Colonic mucosa (tissue), 4 donors: ENCODE data around the gene EP400. TPM values are rescaled to one million over a fixed set of nuclear protein-coding genes. Genes with fewer than 3 reads are reported as not detected.
"Not testable (repeated sequence)": the region's sequence is repeated elsewhere in the genome, so short reads cannot be mapped to it uniquely, and the experiment has no call there.

Experiments used
- DNase-seq: peaks from one replicate; pipeline ENCODE4 v3.0.0-alpha.2; 2020
- H3K27ac ChIP-seq: fragments of 200-600 bp; one replicate; pipeline ENCODE4 v1.8.0; 2021
- H3K27me3 ChIP-seq: fragments of 200-600 bp; one replicate; pipeline ENCODE4 v1.8.0; 2021
- H3K36me3 ChIP-seq: fragments of 200-600 bp; one replicate; pipeline ENCODE4 v1.8.0; 2021
- H3K4me1 ChIP-seq: fragments of 200-600 bp; one replicate; pipeline ENCODE4 v1.8.0; 2021; ENCODE audit warnings: mild to moderate bottlenecking
- H3K4me3 ChIP-seq: fragments of 200-600 bp; one replicate; pipeline ENCODE4 v1.8.0; 2021
- H3K9ac ChIP-seq, 2 donors: one replicate each; pipeline ENCODE4 v1.7.0; 2013; ENCODE audit warnings: control low read depth in 2 of 2, low read depth in 2 of 2, low read length in 2 of 2
- H3K9me3 ChIP-seq: fragments of 200-600 bp; one replicate; pipeline ENCODE4 v1.8.0; 2021
- CTCF ChIP-seq: fragments of 200-600 bp; IDR thresholded peaks from one replicate; pipeline ENCODE4 v1.8.0; 2022; ENCODE audit warnings: antibody characterized with exemption, mild to moderate bottlenecking
- intact Hi-C: fragments of 100-400 bp; cut with DNase I; formaldehyde crosslinking; loops from one replicate; pipeline ENCODE4 v1.14.1; 2022
- total RNA-seq, 2 donors: library from RNA; stranded (reverse); fragmentation: NEBNext Ultra II Directional in 1 of 2; extraction: Animal tissue kit (Norgen Biotek cat#: 25700) in 1 of 2; gene quantifications; one replicate each; pipeline ENCODE4 v1.2.1, GENCODE V29; 2021
- donor health status: healthy.
- donor health status: DM: no; HTN: no; CAD: no.
- donor health status: DM: no; HTN: no; CAD: no.

The EP400 gene
- total RNA-seq, 2 donors from 2014 or later, result 23.3 to 39.0 TPM

GRCh38 chr12:132043770-132044467, 94.2 kb downstream of the EP400 start:
- intact Hi-C loops, result no loop called here
- Histone ChIP-seq H3K27me3 (no peaks in the 10 kb centered on the region), H3K4me3 (no peak overlapping the region), H3K36me3 (peaks cover 12% of the 10 kb centered on the region), H3K4me1 (no peaks in the 10 kb centered on the region), H3K9ac (no peak overlapping the region), H3K27ac (no peak overlapping the region), H3K9me3 (no peaks in the 10 kb centered on the region)
- no peak for TF ChIP-seq CTCF
- DNase-seq, result no peak

- Histone ChIP-seq H3K27me3 (no peaks in the 10 kb centered on the region), H3K9me3 (no peaks in the 10 kb centered on the region), H3K4me3 (no peak overlapping the region), H3K27ac (no peak overlapping the region), H3K36me3 (peaks cover 12% of the 10 kb centered on the region), H3K4me1 (no peaks in the 10 kb centered on the region), H3K9ac (no peak overlapping the region)
- TF ChIP-seq CTCF, result no peak
- intact Hi-C loops, result no loop called here
- DNase-seq, result no peak
Observed at GRCh38 chr12:132044661-132045412, 95.1 kb downstream of the EP400 start.

GRCh38 chr12:132045751-132046150, 96.0 kb downstream of the EP400 start:
- no peaks in the 10 kb centered on the region for H3K27me3 ChIP-seq
- no peak overlapping the region for H3K9ac ChIP-seq
- no peak overlapping the region for H3K27ac ChIP-seq
- peaks cover 12% of the 10 kb centered on the region for H3K36me3 ChIP-seq
- no peak for TF ChIP-seq CTCF
- intact Hi-C loops, result no loop called here
- no peaks in the 10 kb centered on the region for H3K4me1 ChIP-seq
- DNase-seq, result no peak
- H3K9me3 ChIP-seq, result no peaks in the 10 kb centered on the region
- H3K4me3 ChIP-seq, result no peak overlapping the region

GRCh38 chr12:132046561-132046960, 96.8 kb downstream of the EP400 start:
- Histone ChIP-seq H3K36me3 (peaks cover 12% of the 10 kb centered on the region), H3K27ac (no peak overlapping the region), H3K4me3 (no peak overlapping the region), H3K27me3 (no peaks in the 10 kb centered on the region), H3K9ac (no peak overlapping the region), H3K9me3 (no peaks in the 10 kb centered on the region), H3K4me1 (no peaks in the 10 kb centered on the region)
- DNase-seq, result no peak
- no peak for TF ChIP-seq CTCF
- intact Hi-C loops, result no loop called here

GRCh38 chr12:132047630-132048029, 97.9 kb downstream of the EP400 start:
- H3K27ac ChIP-seq, H3K9me3 ChIP-seq, H3K9ac ChIP-seq, H3K4me1 ChIP-seq, H3K27me3 ChIP-seq, intact Hi-C loops, DNase-seq, H3K4me3 ChIP-seq: not testable (repeated sequence)
- peaks cover 16% of the 10 kb centered on the region for H3K36me3 ChIP-seq

GRCh38 chr12:132049442-132049841, 99.7 kb downstream of the EP400 start:
- no peak for DNase-seq
- TF ChIP-seq CTCF, result no peak
- no peaks in the 10 kb centered on the region for H3K4me1 ChIP-seq
- H3K27ac ChIP-seq, result no peak overlapping the region
- peaks cover 16% of the 10 kb centered on the region for H3K36me3 ChIP-seq
- no peaks in the 10 kb centered on the region for H3K27me3 ChIP-seq
- no peaks in the 10 kb centered on the region for H3K9me3 ChIP-seq
- no peak overlapping the region for H3K9ac ChIP-seq
- intact Hi-C loops, result no loop called here
- no peak overlapping the region for H3K4me3 ChIP-seq
